ENCODE results near the gene CACNA2D3. TPM values are rescaled to one million over a fixed set of nuclear protein-coding genes. Genes with fewer than 3 reads are reported as not detected.

The CACNA2D3 gene
- total RNA-seq, 1 donor from 2014 or later = 2.5 TPM

- Mint-ChIP-seq H3K4me3 (no peak overlapping the region), H3K4me1 (ENCODE audit: unreplicated experiment) (peaks cover 1% of the 10 kb centered on the region), H3K27me3 (peaks cover 3% of the 10 kb centered on the region), H3K36me3 (no peaks in the 10 kb centered on the region), H3K9me3 (no peaks in the 10 kb centered on the region), H3K27ac (peak overlapping the region; percentile 14)
- DNase-seq (ENCODE audit: extremely low spot score, unreplicated experiment) = no peak
- no peak for TF ChIP-seq CTCF (conservative IDR thresholded peaks at IDR 0.05)
Measured at GRCh38 chr3:55069950-55070349, 947.6 kb downstream of the CACNA2D3 start.

- Mint-ChIP-seq H3K27ac (no peak overlapping the region), H3K27me3 (peaks cover 9% of the 10 kb centered on the region), H3K36me3 (no peaks in the 10 kb centered on the region), H3K4me1 (ENCODE audit: unreplicated experiment) (no peaks in the 10 kb centered on the region), H3K4me3 (no peak overlapping the region), H3K9me3 (no peaks in the 10 kb centered on the region)
- DNase-seq (ENCODE audit: extremely low spot score, unreplicated experiment) = no peak
- no peak for TF ChIP-seq CTCF (conservative IDR thresholded peaks at IDR 0.05)
Measured at GRCh38 chr3:55074796-55075195, 952.4 kb downstream of the CACNA2D3 start.

- no peaks in the 10 kb centered on the region for H3K4me1 Mint-ChIP-seq (ENCODE audit: unreplicated experiment)
- H3K9me3 Mint-ChIP-seq = no peaks in the 10 kb centered on the region
- no peak for DNase-seq (ENCODE audit: extremely low spot score, unreplicated experiment)
- TF ChIP-seq CTCF (conservative IDR thresholded peaks at IDR 0.05) = no peak
- H3K4me3 Mint-ChIP-seq = no peak overlapping the region
- H3K27ac Mint-ChIP-seq = no peak overlapping the region
- peaks cover 9% of the 10 kb centered on the region for H3K27me3 Mint-ChIP-seq
- H3K36me3 Mint-ChIP-seq = no peaks in the 10 kb centered on the region
Measured at GRCh38 chr3:55075846-55076245, 953.5 kb downstream of the CACNA2D3 start.

- no peak for DNase-seq (ENCODE audit: extremely low spot score, unreplicated experiment)
- no peak for TF ChIP-seq CTCF (conservative IDR thresholded peaks at IDR 0.05)
- peaks cover 9% of the 10 kb centered on the region for H3K27me3 Mint-ChIP-seq
- H3K4me1 Mint-ChIP-seq (ENCODE audit: unreplicated experiment) = no peaks in the 10 kb centered on the region
- no peaks in the 10 kb centered on the region for H3K36me3 Mint-ChIP-seq
- no peak overlapping the region for H3K4me3 Mint-ChIP-seq
- H3K9me3 Mint-ChIP-seq = no peaks in the 10 kb centered on the region
- no peak overlapping the region for H3K27ac Mint-ChIP-seq
Measured at GRCh38 chr3:55077726-55078125, 955.4 kb downstream of the CACNA2D3 start.

GRCh38 chr3:55078876-55079275 is 956.5 kb downstream of the CACNA2D3 start:
- no peaks in the 10 kb centered on the region for H3K9me3 Mint-ChIP-seq
- TF ChIP-seq CTCF (conservative IDR thresholded peaks at IDR 0.05) = no peak
- no peak for DNase-seq (ENCODE audit: extremely low spot score, unreplicated experiment)
- H3K4me3 Mint-ChIP-seq = no peak overlapping the region
- peaks cover 5% of the 10 kb centered on the region for H3K27me3 Mint-ChIP-seq
- no peaks in the 10 kb centered on the region for H3K4me1 Mint-ChIP-seq (ENCODE audit: unreplicated experiment)
- no peaks in the 10 kb centered on the region for H3K36me3 Mint-ChIP-seq
- no peak overlapping the region for H3K27ac Mint-ChIP-seq

GRCh38 chr3:55085231-55085630 is 962.9 kb downstream of the CACNA2D3 start:
- no peak for DNase-seq (ENCODE audit: extremely low spot score, unreplicated experiment)
- Mint-ChIP-seq H3K4me3 (no peak overlapping the region), H3K36me3 (no peaks in the 10 kb centered on the region), H3K27me3 (peaks cover 23% of the 10 kb centered on the region), H3K4me1 (ENCODE audit: unreplicated experiment) (no peaks in the 10 kb centered on the region), H3K9me3 (no peaks in the 10 kb centered on the region), H3K27ac (no peak overlapping the region)
- no peak for TF ChIP-seq CTCF (conservative IDR thresholded peaks at IDR 0.05)
